GM18907 (cell line): ENCODE results near the gene MYBPC2.

Experiments used
- ATAC-seq: cut with Tn5 transposase; IDR thresholded peaks from one replicate; pipeline ENCODE4 v1.9.1; 2021; ENCODE audit warnings: mild to moderate bottlenecking, moderate library complexity; ENCODE audit not compliant: unreplicated experiment

The MYBPC2 gene

DNA sequence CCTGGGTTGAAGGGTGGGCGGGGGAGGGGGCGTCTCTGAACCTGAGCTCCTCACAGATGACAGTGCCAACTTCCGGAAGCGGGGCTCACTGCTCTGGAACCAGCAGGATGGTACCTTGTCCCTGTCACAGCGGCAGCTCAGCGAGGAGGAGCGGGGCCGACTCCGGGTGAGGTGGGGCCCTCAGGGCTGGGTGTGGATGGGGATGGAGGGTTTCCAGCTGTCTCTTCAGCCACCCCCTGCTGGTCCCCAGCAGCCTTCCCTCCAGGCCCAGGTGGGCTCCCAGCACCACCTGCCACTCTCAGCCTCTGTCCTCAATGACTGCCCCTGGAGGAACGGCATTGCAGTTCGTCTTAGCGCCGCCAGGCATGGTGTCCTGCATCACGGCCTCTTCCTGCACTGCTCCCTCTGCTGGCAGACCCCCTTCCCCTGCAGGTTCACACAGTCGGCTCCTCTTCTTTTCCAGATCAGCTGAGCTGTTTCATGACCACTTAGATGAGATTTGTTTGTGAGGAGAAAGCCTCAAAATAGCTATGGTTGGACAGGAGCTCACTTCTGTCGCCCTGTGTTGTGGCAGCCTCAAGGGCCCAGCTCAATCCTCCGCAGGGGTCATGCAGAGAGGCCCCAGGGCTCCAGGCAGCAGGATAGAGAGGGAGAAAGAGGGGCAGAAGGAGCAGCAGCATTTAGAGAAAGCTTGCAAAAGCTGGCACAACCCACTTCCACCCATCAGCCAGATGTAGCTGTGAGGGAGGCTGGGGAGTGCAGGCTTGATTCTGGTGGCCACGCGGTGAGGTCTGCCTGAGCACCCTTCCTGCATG, 46.4 kb downstream of the MYBPC2 start:
- ATAC-seq = no peak

DNA sequence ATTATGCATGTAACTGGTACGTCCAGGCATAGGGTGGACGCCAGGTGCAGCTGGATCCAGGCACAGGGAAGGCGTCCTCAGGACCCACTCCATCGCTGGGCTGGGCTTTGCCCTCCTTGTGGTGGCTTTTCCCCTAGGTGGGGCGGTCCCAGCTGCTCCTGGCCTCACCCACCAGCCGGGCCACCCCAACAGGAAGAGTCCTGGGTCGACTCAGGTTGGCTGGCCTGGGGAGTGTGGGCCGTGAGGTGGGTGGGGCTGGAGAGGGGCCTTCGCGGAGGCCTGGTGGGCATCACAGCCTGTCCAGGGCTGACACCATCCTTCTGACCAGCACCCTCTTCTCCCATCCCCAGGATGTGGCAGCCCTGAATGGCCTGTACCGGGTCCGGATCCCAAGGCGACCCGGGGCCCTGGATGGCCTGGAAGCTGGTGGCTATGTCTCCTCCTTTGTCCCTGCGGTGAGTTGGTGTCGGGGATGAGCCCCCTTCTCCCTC, 47.1 kb downstream of the MYBPC2 start:
- ATAC-seq = no peak

DNA sequence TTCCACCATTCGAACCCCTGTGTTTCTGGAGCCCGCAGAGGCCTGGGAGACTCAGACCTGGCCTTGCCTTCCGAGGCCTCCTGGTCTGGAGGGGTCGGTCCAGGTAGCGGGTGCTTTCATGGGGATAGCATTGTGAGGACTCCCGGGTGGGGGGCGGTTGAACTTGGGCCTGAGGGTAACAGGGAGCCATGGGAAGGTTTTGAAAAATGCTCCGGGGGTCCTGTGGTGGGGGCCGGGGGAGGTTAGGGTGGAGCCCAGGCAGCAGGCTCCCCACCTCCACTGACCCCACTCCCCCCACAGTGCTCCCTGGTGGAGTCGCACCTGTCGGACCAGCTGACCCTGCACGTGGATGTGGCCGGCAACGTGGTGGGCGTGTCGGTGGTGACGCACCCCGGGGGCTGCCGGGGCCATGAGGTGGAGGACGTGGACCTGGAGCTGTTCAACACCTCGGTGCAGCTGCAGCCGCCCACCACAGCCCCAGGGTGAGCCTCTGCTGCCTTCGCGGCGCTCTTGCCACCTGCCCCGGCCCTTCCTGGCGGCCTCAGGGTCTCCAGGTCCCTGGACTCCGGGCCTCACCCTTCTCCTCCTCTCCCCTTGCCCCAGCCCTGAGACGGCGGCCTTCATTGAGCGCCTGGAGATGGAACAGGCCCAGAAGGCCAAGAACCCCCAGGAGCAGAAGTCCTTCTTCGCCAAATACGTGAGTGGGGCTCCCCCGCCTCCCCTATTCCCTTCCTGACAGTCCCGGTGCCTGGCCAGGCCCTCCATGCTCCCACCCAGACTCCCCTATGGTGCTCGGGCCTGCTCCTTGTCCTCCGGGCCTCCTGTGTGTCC, 47.8 kb downstream of the MYBPC2 start:
- no peak for ATAC-seq

DNA sequence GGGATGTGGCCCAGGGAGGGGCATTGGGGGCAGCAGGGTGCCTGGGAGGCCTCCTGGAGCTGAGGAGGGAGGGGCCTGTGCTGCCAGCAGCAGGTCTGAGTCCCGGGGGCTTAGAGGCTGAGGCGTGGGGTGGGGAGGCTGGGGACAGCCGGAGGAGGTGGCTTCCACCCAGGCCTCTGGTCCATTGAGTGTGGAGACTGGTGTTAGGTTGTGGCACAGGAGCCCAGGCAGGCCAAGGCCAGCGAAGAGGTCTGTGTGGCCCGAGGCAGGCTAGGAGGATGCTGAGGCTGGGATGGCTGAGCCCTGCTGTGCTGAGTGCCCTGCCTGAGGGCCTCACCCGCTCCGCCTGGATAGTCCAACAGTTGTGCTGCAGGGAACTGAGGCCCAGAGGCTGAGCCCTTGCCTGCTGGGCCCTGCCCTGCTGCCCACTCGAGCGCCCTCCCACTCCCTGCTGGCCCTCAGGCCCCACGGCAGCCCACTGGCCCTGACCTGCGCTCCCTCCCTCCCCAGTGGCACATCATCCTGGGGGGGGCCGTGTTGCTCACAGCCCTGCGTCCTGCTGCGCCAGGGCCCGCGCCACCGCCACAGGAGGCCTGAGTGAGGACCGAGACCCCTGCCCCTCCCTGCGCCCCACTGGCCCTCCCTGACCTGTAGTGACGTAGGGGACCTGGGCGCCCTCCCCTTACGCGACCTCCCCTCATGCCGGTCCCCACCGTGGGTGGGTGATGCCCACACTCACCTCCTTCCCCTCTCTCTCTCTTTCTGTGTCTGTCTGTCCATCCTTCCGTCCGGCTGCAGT, 48.9 kb downstream of the MYBPC2 start:
- ATAC-seq = no peak

DNA sequence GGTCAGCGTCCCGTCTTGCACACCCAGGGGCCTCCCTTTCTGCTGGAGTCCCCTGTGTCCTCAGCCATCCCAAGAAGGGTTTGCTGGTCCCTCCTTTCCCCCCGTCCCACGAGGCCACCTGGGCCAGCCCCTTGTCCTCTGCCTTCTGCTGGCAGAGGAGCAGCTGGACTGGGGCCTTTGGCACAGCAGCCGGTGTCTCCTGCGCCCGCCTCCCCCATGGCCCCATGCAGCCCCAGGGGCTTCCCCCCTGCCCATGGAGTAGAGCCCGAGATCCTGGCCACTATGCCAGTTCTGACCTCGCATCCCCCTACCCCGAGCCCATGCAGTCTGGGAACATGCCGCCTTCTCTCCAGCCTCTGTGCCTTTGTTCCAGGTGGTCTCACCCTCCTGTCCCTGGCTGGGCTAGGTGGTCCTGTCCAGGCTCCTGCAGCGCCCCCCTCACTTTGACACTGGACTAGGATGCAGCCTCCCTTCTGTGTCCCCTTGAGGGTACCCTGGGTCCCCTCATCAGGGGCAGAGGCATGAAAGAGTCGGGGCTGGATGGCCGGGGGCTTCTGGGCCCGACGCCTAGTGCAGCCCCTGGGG, 49.7 kb downstream of the MYBPC2 start:
- ATAC-seq = no peak

DNA sequence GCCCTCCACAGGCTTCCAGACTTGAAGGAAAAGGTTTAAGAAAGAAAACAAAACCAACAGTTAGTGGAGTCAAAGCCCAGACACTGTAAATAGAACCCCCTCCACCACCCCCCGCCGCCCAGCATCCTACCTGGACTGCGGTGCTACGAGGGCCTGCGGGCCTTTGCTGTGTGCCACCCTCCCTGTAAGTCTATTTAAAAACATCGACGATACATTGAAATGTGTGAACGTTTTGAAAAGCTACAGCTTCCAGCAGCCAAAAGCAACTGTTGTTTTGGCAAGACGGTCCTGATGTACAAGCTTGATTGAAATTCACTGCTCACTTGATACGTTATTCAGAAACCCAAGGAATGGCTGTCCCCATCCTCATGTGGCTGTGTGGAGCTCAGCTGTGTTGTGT, 50.2 kb downstream of the MYBPC2 start:
- ATAC-seq = no peak

DNA sequence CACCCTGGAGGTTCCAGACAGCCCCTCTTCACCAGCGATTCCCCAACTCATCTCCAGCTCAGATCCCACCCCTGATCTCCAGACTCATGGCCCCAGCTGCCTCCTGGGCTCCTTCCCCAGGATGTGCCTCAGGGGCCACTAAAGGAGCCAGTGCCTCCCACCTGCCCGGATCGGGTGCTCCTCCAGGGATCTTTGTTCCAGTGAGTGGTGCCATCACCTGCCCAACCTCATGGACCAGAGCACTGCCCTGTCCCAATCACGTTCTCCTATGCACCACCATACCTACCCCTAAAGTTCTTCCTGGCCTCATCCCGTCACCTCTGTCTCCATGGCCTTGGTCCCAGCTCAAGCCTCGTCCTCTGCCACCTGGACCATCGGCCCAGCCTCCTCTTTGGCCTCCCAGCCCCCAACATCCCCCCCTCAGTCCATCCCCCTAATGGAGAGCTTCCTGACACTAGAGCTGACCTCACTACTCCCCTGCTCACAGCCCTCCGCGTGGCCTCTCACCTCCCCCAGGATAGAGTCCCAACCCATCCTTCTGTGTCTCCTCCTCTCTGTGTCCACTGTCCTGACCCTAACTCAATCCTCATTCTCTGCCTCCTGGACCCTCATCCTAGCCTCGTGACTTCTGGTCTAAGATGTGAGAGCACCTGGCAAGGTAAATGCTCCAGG, 52.7 kb downstream of the MYBPC2 start:
- ATAC-seq = no peak

DNA sequence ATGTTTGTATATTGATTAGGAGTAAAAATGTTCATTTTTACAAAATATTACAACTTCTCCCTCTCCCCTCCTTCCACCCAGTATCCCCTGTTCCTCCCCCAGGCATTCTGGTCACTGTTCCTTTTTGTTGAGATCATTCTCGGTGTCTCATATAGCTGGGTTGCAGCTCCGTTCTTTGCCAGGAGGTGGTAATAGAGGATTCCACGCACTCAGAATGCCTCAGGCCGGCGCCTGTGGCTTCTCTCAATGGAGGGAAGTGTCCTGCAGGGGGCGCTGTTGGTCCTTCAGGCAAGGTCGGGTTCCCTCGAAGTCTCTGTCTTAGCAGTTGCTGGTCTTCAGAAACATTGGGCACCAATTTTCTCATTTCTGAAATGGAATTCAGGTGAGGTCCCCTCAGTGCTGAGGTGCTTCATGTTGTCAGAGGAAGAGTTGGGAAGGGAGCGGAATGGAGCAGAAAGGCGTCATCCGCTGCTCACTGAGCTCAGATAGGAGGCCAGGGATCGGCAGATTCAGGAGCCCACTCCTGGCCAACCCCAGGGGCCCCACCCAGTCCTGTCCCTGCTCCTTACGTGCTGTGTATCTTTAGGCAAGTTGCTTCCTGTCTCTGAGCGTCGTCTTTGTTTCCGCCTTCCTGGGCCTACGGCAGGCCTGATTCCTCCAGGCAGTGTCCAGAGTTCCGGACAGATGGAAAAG, 54.3 kb downstream of the MYBPC2 start:
- ATAC-seq = no peak

DNA sequence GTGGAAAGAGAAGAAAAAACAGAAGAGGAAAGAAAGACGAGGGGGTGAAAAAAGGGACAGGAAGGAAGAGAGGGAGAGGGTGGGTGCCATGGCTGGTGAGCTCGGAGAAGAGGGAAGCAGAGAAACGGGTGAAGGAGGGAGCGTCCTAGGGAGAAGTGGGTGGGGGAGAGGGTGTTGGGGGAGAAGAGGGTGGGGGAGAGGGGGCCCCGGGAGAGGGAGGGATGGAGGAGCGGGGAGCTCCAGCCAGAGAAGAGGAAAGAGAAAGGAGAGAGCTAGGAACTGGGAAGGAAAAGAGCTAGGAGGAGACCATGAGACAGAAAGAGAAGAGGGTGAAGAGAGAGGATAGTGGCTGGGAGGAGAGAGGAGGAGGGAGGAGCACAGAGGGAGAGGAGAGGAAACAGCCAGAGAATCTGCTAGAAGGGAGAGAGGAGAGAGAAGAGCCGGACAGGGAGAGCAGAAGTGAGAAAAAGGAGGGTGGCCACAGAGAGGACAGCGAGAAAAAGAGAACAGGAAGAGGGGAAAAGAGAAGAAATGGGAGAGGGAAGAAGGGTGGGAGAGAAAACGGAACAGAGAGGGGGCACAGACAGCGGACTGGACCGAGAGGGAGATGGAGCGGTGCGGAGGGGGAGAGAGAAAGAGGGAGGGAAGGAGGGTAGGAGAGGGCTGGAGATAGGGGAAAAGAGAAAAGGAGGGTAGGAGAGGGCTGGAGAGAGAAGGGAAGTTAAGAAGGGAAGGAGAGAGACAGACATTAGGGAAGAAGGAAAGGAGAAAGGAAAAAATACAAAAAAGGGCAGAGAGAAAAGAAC, 55.9 kb downstream of the MYBPC2 start:
- ATAC-seq = no peak

DNA sequence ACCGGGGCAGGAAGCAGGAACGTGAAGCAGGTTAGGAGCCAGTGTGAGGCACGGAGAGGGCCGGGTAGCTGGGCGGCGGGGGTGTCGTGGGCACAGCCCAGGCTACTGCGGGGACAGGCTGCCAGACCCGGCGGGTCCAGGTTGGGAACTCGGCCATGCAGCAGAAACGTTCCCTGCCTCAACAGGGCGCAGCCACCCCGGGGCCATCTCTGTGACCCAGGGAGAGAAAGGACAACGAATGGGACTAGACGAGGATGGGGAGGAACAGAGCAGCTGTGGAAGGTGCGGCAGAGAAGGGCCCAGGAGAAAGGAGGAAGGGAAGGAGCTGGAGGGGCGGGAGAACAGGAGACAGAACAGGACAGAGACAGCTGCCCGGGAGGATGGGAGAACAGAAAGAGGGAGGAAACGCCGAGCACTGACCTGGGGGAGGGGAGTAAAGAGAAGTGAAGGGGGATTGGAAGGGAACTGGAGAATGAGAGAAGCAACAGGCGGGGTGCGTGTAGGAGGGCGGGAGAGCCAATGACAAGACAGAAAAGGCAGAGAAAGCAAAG, 56.8 kb downstream of the MYBPC2 start:
- no peak for ATAC-seq

DNA sequence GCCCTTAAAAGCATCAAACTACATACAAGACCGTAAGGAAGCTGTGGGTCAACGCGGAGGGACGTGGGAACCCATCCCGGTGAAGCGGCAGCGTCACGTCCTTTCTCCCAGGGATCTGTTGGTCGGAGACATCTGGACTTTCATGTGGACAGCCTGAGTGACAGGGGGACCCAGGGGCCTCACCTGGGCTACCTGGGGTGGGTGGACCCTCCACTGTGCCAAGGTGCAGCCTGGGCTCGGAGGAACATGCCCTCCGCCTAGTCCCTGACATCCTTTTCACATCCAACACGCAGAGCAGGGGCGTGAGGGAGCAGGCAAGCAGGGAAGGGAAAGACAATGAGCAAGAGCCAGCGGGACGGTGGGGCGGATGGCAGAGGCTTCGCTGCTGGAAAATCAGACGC, 57.7 kb downstream of the MYBPC2 start:
- no peak for ATAC-seq

DNA sequence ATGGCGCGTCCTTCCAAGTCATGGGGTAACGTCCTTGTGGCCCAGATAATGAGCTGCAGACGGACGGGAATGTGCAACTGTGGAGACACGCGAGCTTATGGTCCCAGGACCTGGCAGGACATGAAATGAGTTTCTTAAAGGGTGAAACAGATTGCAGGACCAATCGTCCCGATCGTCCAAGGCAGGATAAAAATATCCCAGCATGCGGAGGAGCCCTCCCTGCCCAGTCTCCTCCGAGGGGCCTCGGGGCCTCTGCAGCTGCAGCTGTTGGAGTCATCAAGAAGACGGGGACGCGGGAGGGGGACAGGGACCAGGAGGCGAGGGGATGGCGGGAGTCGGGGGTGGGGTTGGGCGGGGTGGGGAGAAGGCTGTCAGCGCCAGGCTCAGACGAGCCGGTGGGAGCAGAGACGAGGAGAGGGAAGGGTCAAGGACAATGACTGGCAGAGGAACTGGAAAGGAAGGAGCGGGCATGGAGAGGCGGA, 58.3 kb downstream of the MYBPC2 start:
- no peak for ATAC-seq

DNA sequence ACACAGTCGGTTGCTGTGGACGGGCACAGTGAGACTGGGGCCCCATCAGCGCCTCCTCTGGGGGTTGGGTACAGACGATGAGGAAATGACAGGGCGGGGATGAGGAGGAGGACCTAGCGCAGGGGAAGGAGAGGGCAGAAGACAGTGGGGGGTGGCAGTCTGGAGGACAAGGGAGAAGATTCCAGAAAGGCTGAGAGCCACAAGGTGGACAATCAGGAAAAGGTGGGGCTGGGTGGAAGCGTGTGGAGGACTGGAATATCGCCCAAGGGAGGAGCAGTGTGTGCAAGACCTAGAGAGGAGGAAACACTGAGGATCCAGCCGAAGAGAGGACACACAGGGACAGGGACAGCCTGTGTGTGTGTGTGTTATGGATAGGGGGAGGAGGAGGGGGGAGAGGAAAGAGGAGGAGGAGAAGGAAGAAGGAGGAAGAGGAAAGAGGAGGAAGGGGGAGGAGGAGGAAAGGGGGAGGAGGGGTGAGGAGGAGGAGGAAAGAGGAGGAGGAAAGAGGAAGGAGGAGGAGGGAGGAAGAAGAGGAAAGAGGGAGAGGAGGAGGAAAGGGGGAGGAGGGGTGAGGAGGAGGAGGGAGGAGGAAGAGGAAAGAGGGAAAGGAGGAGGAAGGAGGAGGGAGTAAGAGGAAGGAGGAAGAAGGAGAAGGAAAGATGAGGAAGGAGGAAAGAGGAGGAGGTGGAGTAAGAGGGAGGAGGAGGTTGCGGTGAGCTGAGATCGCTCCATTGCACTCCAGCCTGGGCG, 59.8 kb downstream of the MYBPC2 start:
- ATAC-seq = no peak

DNA sequence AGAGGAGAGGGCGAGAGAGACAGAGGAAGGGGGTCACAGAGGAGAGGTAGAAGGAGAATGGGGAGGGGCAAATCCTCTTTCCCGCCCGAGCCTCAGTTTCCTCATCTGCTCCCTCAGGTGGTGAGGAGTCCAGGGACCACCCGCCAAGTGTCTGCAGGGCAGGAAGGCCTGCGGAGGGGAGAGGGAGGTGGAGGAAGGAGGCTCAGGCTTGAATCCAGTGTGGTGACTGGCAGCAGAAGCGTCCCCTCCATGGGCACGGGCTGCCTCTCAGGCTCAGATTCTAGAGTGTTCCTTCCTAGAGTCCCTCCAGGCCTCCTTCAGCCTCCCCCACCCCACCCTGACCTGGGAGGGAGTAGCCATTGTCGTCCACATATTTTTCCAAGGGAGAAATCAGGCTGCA, 60.5 kb downstream of the MYBPC2 start:
- ATAC-seq = no peak

DNA sequence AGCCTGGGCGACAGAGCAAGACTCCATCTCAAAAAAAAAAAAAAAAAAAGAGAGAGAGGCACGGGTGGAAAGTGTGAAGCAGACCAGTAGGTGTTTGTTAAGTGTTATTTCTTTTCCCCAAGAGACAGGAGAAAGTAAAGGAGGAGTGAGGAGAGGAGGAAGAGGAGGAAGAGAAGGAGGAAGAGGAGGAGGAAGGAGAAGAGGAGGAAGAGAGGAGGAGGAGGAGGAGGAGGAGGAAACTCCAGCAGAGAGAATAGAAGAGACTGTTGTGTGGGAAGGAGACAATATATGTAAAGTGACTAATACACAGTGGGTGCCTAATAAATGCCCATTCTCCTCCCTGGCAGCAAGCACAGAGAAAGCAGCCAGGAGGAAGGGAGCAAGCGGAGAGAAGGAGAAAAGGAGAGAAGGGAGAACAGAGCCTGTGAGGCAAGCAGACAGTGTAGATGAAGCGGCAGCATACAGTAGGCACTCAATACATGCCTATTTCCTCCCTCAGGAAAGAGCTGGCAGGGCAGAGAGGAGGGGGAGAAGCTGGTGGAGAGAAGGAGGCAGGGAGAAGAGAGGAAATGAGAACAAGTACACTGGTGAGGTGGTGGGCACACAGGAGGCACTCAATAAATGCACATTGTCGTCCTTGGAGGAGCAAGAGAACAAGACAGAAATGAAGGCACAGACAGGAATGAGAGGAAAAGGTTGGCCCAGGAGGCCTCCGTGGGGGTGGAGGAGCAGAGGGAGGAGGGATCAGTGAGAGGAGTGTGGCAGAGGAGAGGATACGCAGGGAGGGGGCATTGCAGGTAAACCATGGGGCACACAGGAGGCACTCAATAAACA, 61.7 kb downstream of the MYBPC2 start:
- no peak for ATAC-seq

DNA sequence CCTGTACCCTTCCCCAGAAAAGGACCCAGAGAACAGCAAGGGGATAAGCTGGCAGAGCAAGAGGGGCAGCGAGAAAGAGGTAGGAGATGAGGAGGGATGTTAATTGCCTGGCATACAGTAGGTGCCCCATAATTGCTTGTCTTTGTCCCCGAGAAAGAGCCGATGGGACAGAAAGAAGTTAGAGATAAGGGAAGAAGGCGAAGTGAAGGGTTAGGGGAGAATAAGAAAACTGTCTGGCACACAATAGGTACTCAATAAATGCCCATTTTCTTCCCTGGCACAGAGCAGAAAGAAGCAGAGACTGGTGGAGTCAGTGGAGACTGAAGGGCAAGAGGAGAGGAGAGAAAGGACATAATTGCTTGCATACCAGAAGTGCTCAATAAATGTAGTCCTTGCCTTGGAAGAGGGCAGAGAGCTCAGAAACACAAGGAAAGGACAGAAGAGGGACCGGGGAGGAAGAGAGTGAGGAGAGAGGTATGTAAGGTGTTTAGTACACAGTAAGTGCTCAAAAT, 62.4 kb downstream of the MYBPC2 start:
- no peak for ATAC-seq
